GM18507 (cell line): ENCODE results near the gene PRAME.
"Not testable (repeated sequence)": the region's sequence is repeated elsewhere in the genome, so short reads cannot be mapped to it uniquely, and the experiment has no call there.

ENCODE experiments used
- DNase-seq: peaks from one replicate; pipeline ENCODE4 v3.0.0; 2011; ENCODE audit warnings: low read depth; ENCODE audit not compliant: insufficient read length; ENCODE audit errors: extremely low spot score
- FAIRE-seq: peaks from 2 replicates; lab custom pipeline; 2011; peaks lifted over from hg19 to GRCh38; lab: Jason Lieb, UNC

PRAME gene

GRCh38 chr22:22583030-22583429 is 24.0 kb upstream of the PRAME start:
- DNase-seq = no peak
- no peak for FAIRE-seq

GRCh38 chr22:22581524-22581923 is 22.5 kb upstream of the PRAME start:
- FAIRE-seq, DNase-seq: not testable (repeated sequence)

DNA sequence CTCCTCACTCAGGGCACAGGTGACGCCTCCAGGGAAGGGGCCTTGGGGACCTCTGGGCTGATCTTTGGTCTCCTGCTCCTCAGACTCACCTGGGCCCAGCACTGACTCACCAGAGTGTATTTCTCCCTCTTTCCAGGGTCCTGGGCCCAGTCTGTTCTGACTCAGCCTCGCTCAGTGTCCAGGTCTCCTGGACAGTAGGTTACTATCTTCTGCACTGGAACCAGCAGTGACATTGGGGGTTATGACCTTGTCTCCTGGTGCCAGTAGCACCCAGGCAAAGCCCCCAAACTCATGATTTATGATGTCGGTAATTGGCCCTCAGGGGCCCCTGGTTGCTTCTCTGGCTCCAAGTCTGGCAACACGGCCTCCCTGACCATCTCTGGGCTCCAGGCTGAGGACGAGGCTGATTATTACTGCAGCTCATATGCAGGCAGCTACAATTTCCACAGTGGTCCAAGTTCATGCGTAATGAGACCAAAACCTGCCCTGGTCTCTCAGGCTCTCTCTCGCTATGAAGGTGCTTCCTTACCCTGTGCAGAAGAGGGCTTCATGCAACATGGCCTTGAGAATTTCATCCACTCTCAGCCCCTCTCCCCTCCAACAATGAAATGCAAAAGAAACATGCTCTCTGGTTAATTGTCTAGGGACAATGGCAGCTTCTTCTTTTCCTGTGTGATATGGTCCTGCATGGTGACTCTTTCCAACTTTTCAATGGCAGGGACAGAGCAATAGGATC is 21.0 kb upstream of the PRAME start:
- no peak for DNase-seq
- FAIRE-seq = no peak

DNA sequence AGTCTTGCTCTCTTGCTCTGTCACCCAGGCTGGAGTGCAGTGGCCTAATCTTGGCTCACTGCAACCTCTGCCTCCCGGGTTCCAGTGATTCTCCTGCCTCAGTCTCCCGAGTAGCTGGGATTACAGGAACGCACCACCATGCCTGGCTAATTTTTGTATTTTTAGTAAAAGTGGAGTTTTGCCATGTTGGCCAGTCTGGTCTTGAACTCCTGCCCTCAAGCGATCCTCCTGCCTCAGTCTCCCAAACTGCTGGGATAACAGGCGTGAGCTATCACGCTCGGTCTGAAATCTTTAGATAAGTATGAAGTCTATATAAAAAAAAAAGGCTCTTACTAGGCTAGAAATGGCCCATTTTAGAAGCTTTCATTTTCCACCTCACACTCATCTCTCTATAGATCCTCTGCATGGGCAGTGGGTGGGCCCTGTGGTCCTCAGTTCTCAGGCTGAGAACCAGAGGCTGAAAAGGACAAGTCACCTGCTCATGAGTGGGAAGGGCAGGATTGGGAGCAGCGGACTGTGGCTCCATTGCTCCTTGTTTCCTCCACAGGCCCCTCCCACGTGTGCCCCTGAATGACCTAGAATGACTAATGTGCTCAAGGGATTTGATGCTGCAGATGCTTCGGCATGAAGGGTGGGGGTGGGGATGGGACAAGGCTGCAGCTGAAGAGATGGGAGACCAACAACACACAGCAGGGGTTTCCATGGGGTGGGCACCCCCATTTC is 19.8 kb upstream of the PRAME start:
- DNase-seq (no peak), FAIRE-seq (no peak)

DNA sequence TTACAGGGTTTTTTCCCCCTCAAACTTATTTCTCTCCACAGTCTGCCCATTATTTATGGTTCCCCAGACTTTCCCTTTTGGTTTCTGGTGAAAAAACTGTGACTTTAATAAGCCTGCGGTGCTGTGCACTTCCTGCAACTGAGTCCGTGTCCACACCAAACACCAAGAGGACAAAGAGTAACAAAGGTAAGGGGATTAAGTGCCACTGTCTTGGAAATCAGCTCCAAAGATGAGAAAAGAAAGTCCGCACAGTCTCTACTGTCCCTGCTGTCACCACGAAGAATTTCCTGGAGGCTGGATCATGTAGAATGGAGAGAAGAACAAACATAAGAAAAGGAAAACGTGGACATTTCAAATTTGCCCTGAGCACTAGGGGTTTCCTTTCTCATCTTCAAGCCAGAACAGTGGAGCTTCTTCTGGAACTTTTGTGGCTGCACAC is 17.9 kb upstream of the PRAME start:
- FAIRE-seq (no peak), DNase-seq (no peak)

DNA sequence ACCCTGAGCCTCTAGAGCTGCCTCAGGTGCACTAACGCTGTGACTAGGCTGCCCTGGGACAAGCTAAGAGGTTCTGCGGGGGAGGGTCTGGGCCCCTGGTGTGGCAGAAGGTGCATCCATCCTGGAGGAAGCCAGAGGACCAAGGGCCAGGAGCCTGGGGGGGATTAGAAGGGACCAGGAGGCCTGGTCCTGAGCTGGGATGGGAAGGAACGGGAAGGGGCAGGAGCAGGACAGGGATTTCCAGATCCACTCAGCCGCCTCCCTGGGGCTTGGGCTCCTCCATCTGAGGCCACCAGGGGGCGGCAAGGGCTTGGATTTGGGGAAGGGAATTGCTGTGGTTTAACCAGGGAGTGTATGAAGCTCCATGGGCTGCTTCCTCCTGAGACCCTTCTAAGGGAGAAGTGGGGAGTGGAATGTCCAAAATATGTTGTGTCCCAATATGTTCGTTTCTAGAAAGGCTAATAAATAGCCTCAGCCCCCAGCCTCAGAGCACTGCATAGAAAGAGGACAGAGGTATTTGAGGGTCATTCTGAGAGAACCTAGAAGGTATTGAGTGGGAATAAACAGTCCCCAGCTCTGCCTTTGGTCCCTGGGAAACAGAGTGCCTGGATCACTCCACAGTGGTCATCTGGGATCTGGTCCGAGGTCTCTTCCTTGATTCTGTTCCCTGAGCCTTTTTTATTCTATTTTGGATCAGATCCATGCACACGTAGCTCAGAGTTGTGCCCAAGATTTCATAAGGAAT is 17.4 kb upstream of the PRAME start:
- FAIRE-seq = peak; percentile 71
- no peak for DNase-seq

GRCh38 chr22:22574361-22574760 is 15.3 kb upstream of the PRAME start:
- FAIRE-seq (no peak), DNase-seq (no peak)

DNA sequence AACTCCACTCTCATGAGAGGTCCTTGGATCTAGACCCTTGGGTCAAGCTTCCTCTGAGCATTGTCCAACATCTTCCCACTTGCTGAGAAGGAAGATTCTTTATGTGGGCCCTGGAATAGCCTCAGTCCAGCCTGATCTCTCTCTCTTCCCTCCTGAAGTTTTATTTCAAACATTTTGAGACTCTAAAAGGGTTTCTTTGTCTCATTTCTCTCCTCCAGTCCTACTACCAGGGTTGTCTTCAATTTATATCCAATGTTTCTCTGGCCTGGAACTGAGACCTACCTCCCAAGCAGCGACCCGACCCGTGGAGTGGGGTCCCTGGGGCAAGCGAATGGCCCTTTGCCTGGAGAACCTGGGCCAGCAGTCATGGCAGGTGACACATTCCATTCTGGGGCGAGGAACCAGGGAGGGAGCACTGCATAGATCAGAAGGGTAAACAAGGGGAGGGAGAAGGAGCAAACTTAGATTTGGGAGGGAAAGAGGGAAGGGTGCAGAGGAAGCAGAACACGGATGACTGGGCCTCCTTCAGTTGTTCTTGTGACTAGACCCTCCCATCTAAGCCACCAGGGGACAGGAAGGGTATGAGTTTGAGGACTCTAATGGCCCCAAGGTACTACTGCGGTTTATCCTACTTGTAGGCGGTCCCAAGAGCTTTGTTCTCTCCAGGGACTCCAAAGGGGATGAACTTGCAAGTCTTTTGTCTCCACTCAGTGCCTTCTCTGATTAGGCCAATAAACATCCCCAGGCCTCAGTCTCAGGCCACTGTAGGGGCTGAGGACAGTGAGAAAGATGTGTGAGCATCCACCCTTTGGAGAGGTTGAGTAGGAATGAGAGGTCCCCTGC is 14.2 kb upstream of the PRAME start:
- DNase-seq = no peak
- FAIRE-seq = no peak

- no peak for FAIRE-seq
Observed at GRCh38 chr22:22571862-22572261, 12.8 kb upstream of the PRAME start.

DNA sequence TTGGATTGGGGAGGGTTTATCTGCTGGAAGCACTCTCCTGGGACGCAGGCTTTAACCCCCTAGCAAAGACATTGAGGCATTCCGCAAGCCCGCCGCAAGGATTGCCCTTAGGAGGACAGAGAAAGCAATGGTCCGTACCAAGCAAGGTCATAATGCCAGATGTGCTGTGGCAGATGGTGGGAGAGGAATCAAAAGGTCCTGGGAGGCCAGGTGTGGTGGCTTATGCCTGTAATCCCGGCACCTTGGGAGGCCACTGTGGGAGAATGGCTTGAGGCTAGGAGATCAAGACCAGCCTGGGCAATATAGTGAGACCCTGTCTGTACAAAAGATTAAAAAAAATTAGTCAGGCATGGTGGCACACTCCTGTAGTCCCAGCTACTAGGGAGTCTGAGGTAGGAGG is 12.4 kb upstream of the PRAME start:
- no peak for FAIRE-seq
- no peak for DNase-seq

More at GRCh38 chr22:22571862-22572261, 12.8 kb upstream of the PRAME start:
- no peak for DNase-seq

DNA sequence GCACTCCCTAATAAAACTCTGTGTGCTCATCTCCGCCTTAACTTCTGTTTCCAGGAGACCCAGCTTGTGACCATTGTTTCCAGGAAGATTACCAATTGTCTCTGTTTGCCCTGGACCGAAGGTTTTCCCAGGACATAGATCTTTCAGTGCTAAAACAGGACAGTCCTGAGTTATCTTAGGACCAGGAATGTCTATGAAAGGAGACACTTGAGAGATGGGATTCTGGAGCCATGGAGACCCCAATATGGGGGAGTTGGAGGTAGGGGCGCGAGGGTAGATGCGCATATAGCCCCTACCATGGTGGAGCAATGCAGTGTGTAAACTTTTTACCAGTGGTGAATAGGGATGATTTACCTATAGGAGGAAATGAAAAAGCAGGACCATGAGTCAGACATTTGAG is 10.2 kb upstream of the PRAME start:
- DNase-seq = no peak
- no peak for FAIRE-seq

DNA sequence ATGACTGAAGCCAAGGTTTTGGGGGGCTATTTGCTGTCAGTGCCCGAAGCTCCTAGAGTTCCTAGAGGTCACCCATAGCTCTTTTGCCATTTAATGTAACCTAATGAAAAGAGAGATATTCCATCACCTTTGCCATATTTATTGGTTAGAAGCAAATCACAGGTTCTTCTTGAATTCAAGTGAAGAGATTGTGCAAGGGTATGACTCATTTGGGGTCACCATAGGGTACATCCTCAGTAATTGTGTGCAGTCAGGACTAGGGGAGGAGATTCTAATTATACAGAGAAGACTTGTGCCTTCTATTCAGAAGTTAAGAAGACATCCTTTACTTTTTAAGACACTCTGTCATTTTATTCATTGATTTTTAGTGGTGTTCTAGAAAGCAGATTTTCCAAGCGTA is 6.9 kb upstream of the PRAME start:
- FAIRE-seq (no peak), DNase-seq (no peak)

GRCh38 chr22:22558071-22558971 is 744 bp downstream of the PRAME start:
- no peak for DNase-seq

GRCh38 chr22:22556995-22557925 is 1.8 kb downstream of the PRAME start:
- DNase-seq (no peak), FAIRE-seq (no peak)

More at GRCh38 chr22:22558071-22558971, 744 bp downstream of the PRAME start:
- FAIRE-seq = no peak

DNA sequence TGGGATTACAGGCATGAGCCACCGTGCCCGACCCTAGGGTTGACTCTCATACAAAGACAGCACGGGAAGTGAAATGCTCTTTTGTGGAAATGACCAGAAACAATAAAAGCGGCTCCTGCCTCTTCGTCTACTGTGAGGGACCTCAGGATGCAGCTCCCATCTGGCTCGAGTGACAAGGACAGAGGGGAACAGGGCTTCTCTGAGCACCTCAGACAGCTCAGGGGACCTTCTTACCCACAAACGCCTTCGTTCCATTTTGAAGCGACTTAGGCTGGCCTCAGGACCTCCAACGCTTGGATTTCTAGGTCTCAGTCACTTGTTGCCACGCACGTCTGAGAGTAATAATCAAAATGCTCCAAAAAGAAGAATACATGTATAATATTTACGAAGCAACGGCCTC is 2.5 kb downstream of the PRAME start:
- DNase-seq (no peak), FAIRE-seq (no peak)

- DNase-seq (no peak), FAIRE-seq (no peak)
Observed at GRCh38 chr22:22555596-22555995, 3.5 kb downstream of the PRAME start.

- no peak for FAIRE-seq
- DNase-seq = no peak
Observed at GRCh38 chr22:22554587-22555284, 4.3 kb downstream of the PRAME start.
